Astrocyte of the spinal cord (primary cell): ENCODE results near the gene RDX.
A peak's percentile ranks its signal among the peaks of the same experiment; 100 is the strongest.

Source experiments
- DNase-seq: peaks from one replicate; pipeline ENCODE4 v3.0.0; 2011; ENCODE audit warnings: low read depth, low spot score
- H3K4me3 ChIP-seq: 2 replicates; pipeline ENCODE4 v1.5.1; 2011; ENCODE audit warnings: low read depth, mild to moderate bottlenecking, low read length, moderate library complexity
- CTCF ChIP-seq: IDR thresholded peaks from 2 replicates; pipeline ENCODE4 v1.5.1; 2012; ENCODE audit warnings: low read depth, mild to moderate bottlenecking, low read length, inconsistent platforms
- in situ Hi-C: cut with HindIII; loops from 2 replicates; pipeline ENCODE4 v1.10.0; 2017; ENCODE audit warnings: low sequenced_read_pairs

The RDX gene

GRCh38 chr11:110168033-110168803, 128.2 kb downstream of the RDX start:
- no peak for TF ChIP-seq CTCF
- H3K4me3 ChIP-seq: no peak overlapping the region

GRCh38 chr11:110165039-110165925, 131.1 kb downstream of the RDX start:
- TF ChIP-seq CTCF: no peak
- no peak overlapping the region for H3K4me3 ChIP-seq
- DNase-seq: no peak
- in situ Hi-C loops: no loop called here

More at GRCh38 chr11:110168033-110168803, 128.2 kb downstream of the RDX start:
- in situ Hi-C loops: no loop called here
- DNase-seq: no peak

- no peak for TF ChIP-seq CTCF
- in situ Hi-C loops: no loop called here
- no peak overlapping the region for H3K4me3 ChIP-seq
- no peak for DNase-seq
These were observed 134.2 kb downstream of the RDX start for GRCh38 chr11:110162216-110162615.

GRCh38 chr11:110161061-110161460, 135.4 kb downstream of the RDX start:
- DNase-seq: no peak
- no peak overlapping the region for H3K4me3 ChIP-seq
- in situ Hi-C loops: no loop called here
- no peak for TF ChIP-seq CTCF

- DNase-seq: no peak
- in situ Hi-C loops: no loop called here
- no peak overlapping the region for H3K4me3 ChIP-seq
- no peak for TF ChIP-seq CTCF
These were observed 136.0 kb downstream of the RDX start for GRCh38 chr11:110160437-110160836.

- H3K4me3 ChIP-seq: no peak overlapping the region
- in situ Hi-C loops: no loop called here
- DNase-seq: peak; percentile 57
- no peak for TF ChIP-seq CTCF
These were observed 136.4 kb downstream of the RDX start for GRCh38 chr11:110160016-110160415.
